K562 (cell line): ENCODE measurements around the gene CBFA2T2. TPM values are rescaled to one million over a fixed set of nuclear protein-coding genes. Genes with fewer than 3 reads are reported as not detected.

Experiments used
- ATAC-seq: fragments of 200-7000 bp; cut with Tn5 transposase; 3 replicates; pipeline ENCODE4 v1.9.1; 2020; ENCODE audit warnings: moderate library complexity
- BruUV-seq: library from RNA; stranded (reverse); fragments of 400-500 nt; replicated peaks from 2 replicates; lab custom pipeline; 2021; lab: Mats Ljungman, UMichigan
- CTCF ChIA-PET: fragments of 300-600 bp; formaldehyde crosslinking; extraction: SDS; loops from one replicate; lab custom pipeline; 2021; ENCODE audit warnings: low intra/inter-chr PET ratio; lab: Yijun Ruan, JAX
- POLR2A ChIA-PET: fragments of 300-600, 350-650 bp; sonication (Branson Sonifier 250); formaldehyde crosslinking; extraction: SDS; loops from one replicate; lab custom pipeline; 2021; ENCODE audit warnings: antibody characterized with exemption, inconsistent platforms; lab: Yijun Ruan, JAX
- DNase-seq, 4 experiments: peaks; one replicate each; pipeline versions ENCODE4 v3.0.0 to v3.0.0-alpha.2; 2011 to 2018; ENCODE audit warnings: low spot score in 3 of 4, mixed read lengths in 3 of 4; ENCODE audit errors: extremely low read depth in 1 of 4
- FAIRE-seq: peaks from 2 replicates; lab custom pipeline; 2011; peaks lifted over from hg19 to GRCh38; lab: Jason Lieb, UNC
- H2AFZ ChIP-seq: 2 replicates; pipeline ENCODE4 v1.6.0; 2011; ENCODE audit warnings: low read depth, low read length, control low read depth, inconsistent platforms
- H3K27ac ChIP-seq: fragments of 200-600 bp; 3 replicates; pipeline ENCODE4 v1.8.0; 2011; ENCODE audit warnings: low read depth, mild to moderate bottlenecking, control low read depth, inconsistent platforms, low read length, moderate library complexity, mixed read lengths; ENCODE audit errors: extremely low read depth
- H3K27me3 ChIP-seq, 2 experiments: fragments of 300-600 bp in 1 of 2; 2 replicates in 1 of 2; 3 replicates in 1 of 2; pipeline versions ENCODE4 v1.6.0 to v1.8.0; 2011; ENCODE audit warnings: inconsistent platforms in 2 of 2, low read length in 2 of 2, mild to moderate bottlenecking in 1 of 2, mixed read lengths in 1 of 2, moderate library complexity in 1 of 2; ENCODE audit not compliant: control insufficient read depth in 2 of 2, insufficient read depth in 2 of 2
- H3K36me3 ChIP-seq: fragments of 300-600 bp; 3 replicates; pipeline ENCODE4 v1.8.0; 2011; ENCODE audit warnings: mild to moderate bottlenecking, low read length, inconsistent platforms; ENCODE audit not compliant: control insufficient read depth, insufficient read depth
- H3K4me1 ChIP-seq, 2 experiments: fragments of 200-600 bp in 1 of 2; replicated peaks in 1 of 2; 2 replicates in 1 of 2; 3 replicates in 1 of 2; pipeline versions ENCODE4 v1.5.1 to v1.8.0; 2011; ENCODE audit warnings: inconsistent platforms in 2 of 2, low read length in 2 of 2, mild to moderate bottlenecking in 1 of 2, mixed read lengths in 1 of 2, moderate library complexity in 1 of 2; ENCODE audit not compliant: control insufficient read depth in 2 of 2, insufficient read depth in 2 of 2
- H3K4me2 ChIP-seq: 2 replicates; pipeline ENCODE4 v1.6.1; 2011; ENCODE audit warnings: low read length, control low read depth, inconsistent platforms, mixed read lengths; ENCODE audit not compliant: insufficient read depth
- H3K4me3 ChIP-seq: fragments of 200-600 bp; sonication (generic), shearing (Covaris generic); 2 replicates; pipeline ENCODE4 v1.5.1; 2016; ENCODE audit warnings: control low read depth, inconsistent platforms
- H3K79me2 ChIP-seq: fragments of 200-600 bp; 3 replicates; pipeline ENCODE4 v1.8.0; 2011; ENCODE audit warnings: low read length, inconsistent platforms; ENCODE audit not compliant: control insufficient read depth, insufficient read depth
- H3K9ac ChIP-seq, 2 experiments: 2 replicates each; pipeline versions ENCODE4 v1.6.0 to v1.6.1; 2011; ENCODE audit warnings: low read depth in 2 of 2, low read length in 2 of 2, control low read depth in 1 of 2, inconsistent platforms in 1 of 2, mild to moderate bottlenecking in 1 of 2, mixed read lengths in 1 of 2; ENCODE audit not compliant: insufficient read depth in 1 of 2
- H3K9me1 ChIP-seq: one replicate; pipeline ENCODE4 v1.6.0; 2011; ENCODE audit warnings: inconsistent platforms, mild to moderate bottlenecking, low read length, moderate library complexity; ENCODE audit not compliant: control insufficient read depth, insufficient read depth
- H3K9me3 ChIP-seq: replicated peaks from 2 replicates; pipeline ENCODE4 v1.5.1; 2011; ENCODE audit warnings: low read depth, low read length, inconsistent platforms; ENCODE audit not compliant: control insufficient read depth, insufficient read depth
- H4K20me1 ChIP-seq: replicated peaks from 2 replicates; pipeline ENCODE4 v1.6.1; 2011; ENCODE audit warnings: low read length, inconsistent platforms, mixed read lengths; ENCODE audit not compliant: control insufficient read depth, insufficient read depth
- POLR2G ChIP-seq: fragments of 200-400 bp; formaldehyde crosslinking; IDR thresholded peaks from 2 replicates; pipeline ENCODE4 v1.6.1; 2017; ENCODE audit warnings: low read depth, mild to moderate bottlenecking, antibody characterized with exemption, low read length, moderate library complexity
- RBFOX2 ChIP-seq: fragments of 200-400 bp; formaldehyde crosslinking; IDR thresholded peaks from 2 replicates; pipeline ENCODE4 v1.6.1; 2017; ENCODE audit warnings: low read depth, mild to moderate bottlenecking, low read length, moderate library complexity
- ZBTB33 ChIP-seq: sonication (generic); formaldehyde crosslinking; IDR thresholded peaks from 2 replicates; pipeline ENCODE4 v1.8.1; 2023; ENCODE audit warnings: mild to moderate bottlenecking, missing genetic modification reagents
- ZNF143 ChIP-seq: sonication (generic); formaldehyde crosslinking; IDR thresholded peaks from 2 replicates; pipeline ENCODE4 v1.9.0; 2022; ENCODE audit warnings: mild to moderate bottlenecking, missing genetic modification reagents
- WGBS: fragments of 100-300 bp; shearing (Covaris generic); methylation state at CpG from one replicate; pipeline ENCODE4 v1.1.6; 2016; ENCODE audit warnings: low coverage, mixed read lengths; ENCODE audit not compliant: insufficient coverage; ENCODE audit errors: missing lambda C conversion rate; 5-methylcytosine and 5-hydroxymethylcytosine counted together
- in situ Hi-C: fragments of 300-500 bp; cut with MboI; formaldehyde crosslinking; loops from 4 replicates; pipeline ENCODE4 v1.15.0; 2018; ENCODE audit warnings: inconsistent platforms, mixed read lengths
- intact Hi-C: fragments of 100-400 bp; cut with micrococcal nuclease; formaldehyde crosslinking; loops from 2 replicates; pipeline ENCODE4 v1.14.2; 2022
- polyA plus RNA-seq, 8 experiments: library from polyadenylated mRNA; depleted of rRNA in 4 of 8; stranded (reverse) in 5 of 8; unstranded in 3 of 8; fragments of >200 nt; fragmentation: Nextera tagmentation in 2 of 8; fragmentation: Illumina TruSeq in 1 of 8; extraction: Ambion mirVana in 2 of 8; extraction: Trizol in 1 of 8; gene quantifications; 2 replicates each; pipeline versions ENCODE4 v1.2.1 to v1.2.3, GENCODE V29; 2011 to 2014; ENCODE audit warnings: inconsistent platforms in 1 of 8, missing spikeins in 1 of 8
- total RNA-seq, 7 experiments: library from RNA; depleted of rRNA in 6 of 7; stranded (reverse); fragments of >200 nt in 6 of 7; fragmentation: Illumina TruSeq in 2 of 7; extraction: Trizol in 2 of 7; gene quantifications; 2 replicates each; pipeline versions ENCODE4 v1.2.1 to v1.2.3, GENCODE V29; 2011 to 2021; ENCODE audit warnings: low replicate concordance in 1 of 7

Gene CBFA2T2
- total and polyA plus RNA-seq, 9 of the 15 experiments (the other 6 are each of a cell fraction or from before 2014, with no cell fraction given): 0.27 to 9.6 (median 5.8) TPM

- peaks cover 27% of the 10 kb centered on the region for H3K79me2 ChIP-seq
- H3K27me3 ChIP-seq: no peaks in the 10 kb centered on the region
- H3K4me2 ChIP-seq: no peak overlapping the region
- H3K36me3 ChIP-seq: peaks cover 56% of the 10 kb centered on the region
- TF ChIP-seq ZBTB33 (CRISPR knock-in tag): peak; percentile 93
- peak; percentile 39; the same call in 1 of the 2 replicates for TF ChIP-seq POLR2G
- no peak for TF ChIP-seq ZNF143
- peak; percentile 39 for TF ChIP-seq RBFOX2
- DNase-seq: peak in 1 of 4 experiments; percentile 6
- intact Hi-C loops: no loop called here
- FAIRE-seq: no peak
- CTCF ChIA-PET: no interaction called here
- H2AFZ ChIP-seq: no peak overlapping the region
- POLR2A ChIA-PET: interaction anchor here (0.6 to 2.5 kb wide), 3 partner anchors 8 to 1197 kb away, joined by 4 to 15 read pairs (median 4); no protein-coding TSS in a partner anchor
- no peak overlapping the region for H3K27ac ChIP-seq
- ATAC-seq: no peak
- peaks cover 17% of the 10 kb centered on the region; the same call in 1 of the 2 replicates for H4K20me1 ChIP-seq
- BruUV-seq: no TSS peak
- H3K9ac ChIP-seq: no peak overlapping the region
- H3K4me3 ChIP-seq: no peak overlapping the region
- no peaks in the 10 kb centered on the region for H3K9me3 ChIP-seq
- in situ Hi-C loops: no loop called here
- H3K4me1 ChIP-seq: peaks cover 17 to 56% of the 10 kb centered on the region in 2 experiments
- peaks cover 3% of the 10 kb centered on the region for H3K9me1 ChIP-seq
- WGBS: 92% methylated on average over 14 of the region's 31 CpGs
Observed at GRCh38 chr20:33676652-33677645, 187.1 kb downstream of the CBFA2T2 start.
